DND-41 (cell line): ENCODE measurements around the gene NUTM2G.
"Not testable (repeated sequence)": the region's sequence is repeated elsewhere in the genome, so short reads cannot be mapped to it uniquely, and the experiment has no call there.

Experiments used
- ATAC-seq: fragments of 200-7000 bp; cut with Tn5 transposase; 3 replicates; pipeline ENCODE4 v1.9.1; 2021; ENCODE audit warnings: low read depth; ENCODE audit not compliant: insufficient read depth
- DNase-seq: peaks from one replicate; pipeline ENCODE4 v3.0.0-alpha.2; 2020
- H2AFZ ChIP-seq: 2 replicates; pipeline ENCODE4 v1.6.0; 2012; ENCODE audit warnings: low read depth, low read length
- H3K27ac ChIP-seq: 2 replicates; pipeline ENCODE4 v1.5.1; 2012; ENCODE audit warnings: low read length, inconsistent platforms
- H3K27me3 ChIP-seq: fragments of 200-600 bp; sonication (generic); 2 replicates; pipeline ENCODE4 v1.6.0; 2012; ENCODE audit warnings: low read length, mild to moderate bottlenecking, inconsistent platforms; ENCODE audit not compliant: insufficient read depth, poor library complexity
- H3K36me3 ChIP-seq: 2 replicates; pipeline ENCODE4 v1.5.1; 2012; ENCODE audit warnings: low read length, inconsistent platforms; ENCODE audit not compliant: insufficient read depth
- H3K4me1 ChIP-seq: 2 replicates; pipeline ENCODE4 v1.5.1; 2012; ENCODE audit warnings: mild to moderate bottlenecking, low read length; ENCODE audit not compliant: insufficient read depth
- H3K4me2 ChIP-seq: 2 replicates; pipeline ENCODE4 v1.6.0; 2012; ENCODE audit warnings: mild to moderate bottlenecking, moderate library complexity, low read length, inconsistent platforms; ENCODE audit not compliant: insufficient read depth
- H3K4me3 ChIP-seq, 2 experiments: fragments of 200-600 bp in 1 of 2; shearing (Covaris generic) in 1 of 2; 2 replicates each; pipeline ENCODE4 v1.5.1; 2012 to 2016; ENCODE audit warnings: inconsistent platforms in 2 of 2, low read length in 2 of 2, mild to moderate bottlenecking in 2 of 2, low read depth in 1 of 2, moderate library complexity in 1 of 2
- H3K79me2 ChIP-seq: 2 replicates; pipeline ENCODE4 v1.6.0; 2012; ENCODE audit warnings: low read length, inconsistent platforms; ENCODE audit not compliant: insufficient read depth
- H3K9ac ChIP-seq: 2 replicates; pipeline ENCODE4 v1.6.0; 2012; ENCODE audit warnings: low read depth, mild to moderate bottlenecking, inconsistent platforms, low read length, moderate library complexity
- H3K9me3 ChIP-seq: 2 replicates; pipeline ENCODE4 v1.5.1; 2012; ENCODE audit warnings: low read length, moderate library complexity, mild to moderate bottlenecking, inconsistent platforms; ENCODE audit not compliant: insufficient read depth, severe bottlenecking
- H4K20me1 ChIP-seq: 2 replicates; pipeline ENCODE4 v1.6.0; 2012; ENCODE audit warnings: low read length; ENCODE audit not compliant: insufficient read depth

The NUTM2G gene

DNA sequence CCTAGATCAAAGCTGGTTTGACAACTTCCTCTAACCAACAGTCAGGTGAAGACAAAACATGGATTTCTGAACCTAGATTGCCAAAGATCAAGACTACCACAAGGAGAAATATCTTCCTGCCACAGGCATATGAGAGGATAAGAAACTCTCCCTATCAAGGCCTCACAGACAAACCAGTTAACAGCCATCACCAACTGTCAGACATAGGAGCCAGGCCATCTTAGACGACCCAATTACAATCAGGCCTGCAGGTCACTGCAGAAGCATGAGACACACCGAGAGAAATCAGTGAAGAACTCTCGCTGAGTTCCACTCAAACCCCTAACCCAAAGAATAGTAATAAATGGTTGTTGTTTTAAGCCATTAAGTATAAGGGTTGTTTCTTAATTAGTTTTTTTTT, 45.4 kb downstream of the NUTM2G start:
- not testable (repeated sequence) for DNase-seq, H3K9me3 ChIP-seq, H2AFZ ChIP-seq, H4K20me1 ChIP-seq, H3K27ac ChIP-seq, H3K9ac ChIP-seq, H3K4me3 ChIP-seq, H3K36me3 ChIP-seq, H3K4me2 ChIP-seq, H3K27me3 ChIP-seq, H3K4me1 ChIP-seq
- ATAC-seq, result peak; percentile 27; the same call in 1 of the 3 replicates
- H3K79me2 ChIP-seq, result peaks cover 54% of the 10 kb centered on the region

DNA sequence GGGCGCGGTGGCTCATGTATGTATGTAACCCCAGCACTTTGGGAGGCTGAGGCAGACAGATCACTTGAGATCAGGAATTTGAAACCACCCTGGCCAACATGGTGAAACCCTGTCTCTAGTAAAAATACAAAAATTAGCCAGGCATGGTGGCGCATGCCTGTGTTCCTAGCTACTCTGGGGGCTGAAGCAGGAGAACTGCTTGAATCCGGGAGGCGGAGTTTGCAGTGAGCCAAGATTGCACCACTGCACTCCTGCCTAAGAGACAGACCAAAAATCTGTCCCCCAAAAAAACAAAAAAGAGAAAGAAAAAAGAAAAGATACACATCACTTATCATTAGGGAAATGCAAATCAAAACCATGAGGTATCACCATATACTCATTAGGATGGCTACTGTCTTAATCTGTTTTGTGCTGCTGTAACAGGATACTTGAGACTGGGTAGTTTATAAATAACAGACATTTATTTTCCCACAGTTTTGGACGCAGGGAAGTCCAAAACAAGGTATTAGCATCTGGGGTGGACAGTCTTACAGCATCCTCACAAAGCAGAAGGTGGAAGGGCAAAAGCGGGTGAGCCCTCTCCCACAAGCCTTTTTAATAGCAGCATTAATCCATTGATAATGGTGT, 55.0 kb downstream of the NUTM2G start:
- H2AFZ ChIP-seq, DNase-seq, H3K36me3 ChIP-seq, H4K20me1 ChIP-seq, ATAC-seq, H3K4me2 ChIP-seq, H3K9me3 ChIP-seq, H3K9ac ChIP-seq, H3K27me3 ChIP-seq, H3K27ac ChIP-seq, H3K4me1 ChIP-seq, H3K4me3 ChIP-seq: not testable (repeated sequence)
- peaks cover 63% of the 10 kb centered on the region for H3K79me2 ChIP-seq

DNA sequence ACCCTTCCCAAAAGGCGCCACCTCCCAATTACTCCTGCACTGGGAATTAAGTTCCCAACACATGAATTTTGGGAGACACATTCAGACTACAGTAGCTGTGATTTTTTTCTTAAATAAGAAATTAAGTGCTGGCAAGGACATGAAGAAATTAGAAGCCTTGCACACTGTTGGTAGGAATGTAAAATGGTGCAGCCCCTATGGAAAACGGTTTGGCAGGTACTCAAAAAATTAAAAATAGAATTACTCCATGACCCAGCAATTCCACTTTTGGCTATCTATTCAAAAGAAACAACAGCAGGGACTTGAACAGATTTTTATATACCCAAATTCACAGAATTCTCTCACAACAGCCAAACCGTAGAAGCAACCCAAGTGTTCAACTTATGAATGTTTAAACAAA, 55.5 kb downstream of the NUTM2G start:
- peaks cover 62% of the 10 kb centered on the region for H3K79me2 ChIP-seq
- H3K27me3 ChIP-seq, H2AFZ ChIP-seq, ATAC-seq, H3K36me3 ChIP-seq, H4K20me1 ChIP-seq, H3K27ac ChIP-seq, DNase-seq, H3K4me3 ChIP-seq, H3K4me2 ChIP-seq, H3K4me1 ChIP-seq, H3K9me3 ChIP-seq, H3K9ac ChIP-seq: not testable (repeated sequence)

DNA sequence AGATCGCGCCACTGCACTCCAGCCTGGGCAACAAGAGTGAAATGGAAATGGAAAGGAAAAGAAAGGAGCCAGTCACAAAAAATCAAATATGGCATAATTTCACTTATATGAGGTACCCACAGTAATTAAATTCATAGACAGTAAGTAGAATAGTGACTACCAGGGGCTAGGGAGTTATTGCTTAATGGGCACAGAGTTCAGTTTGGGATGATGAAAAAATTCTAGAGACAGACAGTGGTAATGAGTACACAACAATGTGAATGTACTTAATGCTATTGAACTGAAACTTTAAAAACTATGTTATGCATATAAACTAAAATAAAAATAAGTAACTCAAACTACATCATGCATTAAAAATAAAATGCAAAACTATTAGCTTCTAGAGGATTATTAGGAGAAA, 56.2 kb downstream of the NUTM2G start:
- not testable (repeated sequence) for H3K36me3 ChIP-seq, H3K9ac ChIP-seq, H3K4me2 ChIP-seq, H3K27me3 ChIP-seq, H3K4me3 ChIP-seq, H3K4me1 ChIP-seq, H3K27ac ChIP-seq, H2AFZ ChIP-seq, H3K9me3 ChIP-seq, DNase-seq, ATAC-seq, H4K20me1 ChIP-seq
- H3K79me2 ChIP-seq, result peaks cover 62% of the 10 kb centered on the region
